A549 (cell line): ENCODE measurements around the gene ACER2. TPM values are rescaled to one million over a fixed set of nuclear protein-coding genes. Genes with fewer than 3 reads are reported as not detected.

ENCODE experiments used
- ATAC-seq, 2 experiments: fragments of 200-7000 bp in 1 of 2; fragments of >200 bp in 1 of 2; cut with Nextera tagmentation in 1 of 2; cut with Tn5 transposase in 1 of 2; 3 replicates each; pipeline versions ENCODE4 v1.8.0 to v1.9.1; 2018 to 2020; ENCODE audit warnings: mild to moderate bottlenecking in 1 of 2, moderate library complexity in 1 of 2
- CTCF ChIA-PET: fragments of 300-600 bp; sonication (Branson Sonifier 250); formaldehyde crosslinking; extraction: SDS; loops from one replicate; lab custom pipeline; 2021; ENCODE audit warnings: antibody characterized with exemption, inconsistent platforms; lab: Yijun Ruan, JAX
- POLR2A ChIA-PET: fragments of 350-600 bp; formaldehyde crosslinking; extraction: SDS; loops from one replicate; lab custom pipeline; 2021; ENCODE audit warnings: antibody characterized with exemption, inconsistent platforms; lab: Yijun Ruan, JAX
- DNase-seq, 2 experiments: peaks; one replicate each; pipeline versions ENCODE4 v3.0.0 to v3.0.0-alpha.2; 2011 to 2016; ENCODE audit warnings: low read depth in 1 of 2, low spot score in 1 of 2
- FAIRE-seq: peaks from 2 replicates; lab custom pipeline; 2011; peaks lifted over from hg19 to GRCh38; lab: Jason Lieb, UNC
- H3K27ac ChIP-seq, 2 experiments: fragments of >200 bp; sonication (Bioruptor Twin); formaldehyde crosslinking; 3 replicates each; pipeline ENCODE4 v1.5.1; 2016 to 2017
- H3K4me1 ChIP-seq: fragments of >200 bp; sonication (Bioruptor Twin); formaldehyde crosslinking; 3 replicates; pipeline ENCODE4 v1.6.1; 2016
- H3K4me2 ChIP-seq: fragments of >200 bp; sonication (Bioruptor Twin); formaldehyde crosslinking; 3 replicates; pipeline ENCODE4 v1.6.1; 2016
- H3K4me3 ChIP-seq: fragments of >200 bp; sonication (Bioruptor Twin); formaldehyde crosslinking; 3 replicates; pipeline ENCODE4 v1.5.1; 2016
- H3K9me3 ChIP-seq: fragments of >200 bp; sonication (Bioruptor Twin); formaldehyde crosslinking; 3 replicates; pipeline ENCODE4 v1.6.1; 2016
- ATOH8 ChIP-seq: fragments of 250-450 bp; sonication (Bioruptor Pico); IDR thresholded peaks from 2 replicates; pipeline ENCODE4 v1.5.0; 2020; ENCODE audit warnings: low read depth, mild to moderate bottlenecking, moderate library complexity
- CTCF ChIP-seq: fragments of >200 bp; sonication (Bioruptor Twin); formaldehyde crosslinking; IDR thresholded peaks from 3 replicates; pipeline ENCODE4 v1.5.1; 2016
- E2F6 ChIP-seq: IDR thresholded peaks from 2 replicates; pipeline ENCODE4 v1.6.1; 2012; ENCODE audit warnings: low read depth, borderline replicate concordance
- EHMT2 ChIP-seq: fragments of 200-600 bp; sonication (generic); IDR thresholded peaks from 2 replicates; pipeline ENCODE4 v1.6.1; 2016; ENCODE audit warnings: antibody characterized with exemption, low read depth, mild to moderate bottlenecking, moderate library complexity
- FOXS1 ChIP-seq: fragments of 250-450 bp; sonication (Bioruptor Pico); IDR thresholded peaks from 2 replicates; pipeline ENCODE4 v1.5.0; 2020; ENCODE audit warnings: mild to moderate bottlenecking, moderate library complexity
- HEYL ChIP-seq: fragments of 250-450 bp; sonication (Bioruptor Pico); IDR thresholded peaks from 2 replicates; pipeline ENCODE4 v1.8.0; 2021; ENCODE audit warnings: mild to moderate bottlenecking, moderate library complexity
- KDM5A ChIP-seq: fragments of 200-600 bp; sonication (generic); IDR thresholded peaks from 2 replicates; pipeline ENCODE4 v1.6.1; 2016; ENCODE audit warnings: antibody characterized with exemption, mild to moderate bottlenecking
- MYC ChIP-seq: IDR thresholded peaks from 2 replicates; pipeline ENCODE4 v1.6.1; 2012; ENCODE audit warnings: mild to moderate bottlenecking, inconsistent platforms, low read length, improper control_type of control experiment, borderline replicate concordance
- NPAS2 ChIP-seq: fragments of 250-450 bp; sonication (Bioruptor Pico); IDR thresholded peaks from 2 replicates; pipeline ENCODE4 v1.8.0; 2022; ENCODE audit warnings: mild to moderate bottlenecking, moderate library complexity, borderline replicate concordance
- PHF8 ChIP-seq: fragments of 200-600 bp; sonication (generic); IDR thresholded peaks from 2 replicates; pipeline ENCODE4 v1.6.1; 2016; ENCODE audit warnings: low read depth, mild to moderate bottlenecking, antibody characterized with exemption, moderate library complexity, borderline replicate concordance
- SMC3 ChIP-seq: fragments of >200 bp; sonication (Bioruptor Twin); formaldehyde crosslinking; IDR thresholded peaks from 3 replicates; pipeline ENCODE4 v1.6.1; 2018; ENCODE audit warnings: inconsistent platforms
- SREBF2 ChIP-seq: fragments of 450-650 bp; IDR thresholded peaks from 2 replicates; pipeline ENCODE4 v1.6.1; 2014; ENCODE audit warnings: mild to moderate bottlenecking, moderate library complexity
- TFCP2L1 ChIP-seq: fragments of 250-450 bp; sonication (Bioruptor Pico); IDR thresholded peaks from 2 replicates; pipeline ENCODE4 v1.5.0; 2021; ENCODE audit warnings: mild to moderate bottlenecking
- ZSCAN20 ChIP-seq: fragments of 250-450 bp; sonication (Bioruptor Pico); IDR thresholded peaks from 2 replicates; pipeline ENCODE4 v1.8.0; 2022; ENCODE audit warnings: mild to moderate bottlenecking, moderate library complexity
- WGBS: methylation state at CpG from one replicate; pipeline ENCODE4 v1.1.6; 2017; ENCODE audit errors: missing lambda C conversion rate; 5-methylcytosine and 5-hydroxymethylcytosine counted together
- polyA plus RNA-seq, 4 experiments: library from polyadenylated mRNA; depleted of rRNA in 3 of 4; stranded (reverse); fragments of >200 nt; fragmentation: RNase III in 1 of 4; extraction: RNeasy Plus Mini Kit Qiagen cat#74134 plus additional on column Dnase treatment in 1 of 4; gene quantifications; 2 replicates in 3 of 4; 3 replicates in 1 of 4; pipeline ENCODE4 v1.2.3, GENCODE V29; 2011 to 2017
- TF ChIP-seq, protein P1 (sequence below): fragments of 200-600 bp; sonication (generic); IDR thresholded peaks from 2 replicates; pipeline ENCODE4 v1.6.1; 2016; ENCODE audit warnings: antibody characterized with exemption, mild to moderate bottlenecking, moderate library complexity
- TF ChIP-seq, protein P2 (sequence below): fragments of >200 bp; sonication (Bioruptor Twin); formaldehyde crosslinking; IDR thresholded peaks from 3 replicates; pipeline ENCODE4 v1.6.1; 2016

The ACER2 gene
- polyA plus RNA-seq, 2 of the 4 experiments (the other 2 are of a cell fraction) = 1.1 to 3.7 TPM

DNA sequence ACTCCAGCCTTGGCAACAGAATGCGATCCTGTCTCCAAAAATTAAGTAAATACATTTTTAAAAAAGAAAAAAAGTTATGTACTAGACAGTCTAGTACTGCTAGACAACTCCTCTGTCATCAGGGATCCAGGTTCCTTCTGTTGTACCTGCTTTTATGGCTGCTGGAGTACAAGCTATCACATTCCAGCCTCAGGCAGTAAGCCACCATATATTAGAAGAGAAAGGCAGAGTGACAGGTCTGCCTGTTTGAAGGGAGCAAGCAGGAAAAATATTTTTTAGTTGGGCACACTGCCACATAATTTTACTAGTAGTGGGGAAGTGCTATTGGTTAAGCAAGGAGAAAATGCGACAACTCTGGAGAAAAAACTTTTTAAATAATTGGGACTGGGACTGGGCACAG, 39.7 kb upstream of the ACER2 start:
- no peak for DNase-seq
- Histone ChIP-seq H3K4me1 (peaks cover 4% of the 10 kb centered on the region; the same call in 2 of the 3 replicates), H3K27ac (no peak overlapping the region), H3K4me2 (no peak overlapping the region), H3K4me3 (no peak overlapping the region), H3K9me3 (no peaks in the 10 kb centered on the region)
- ATAC-seq = no peak
- ChIA-PET CTCF (no interaction called here), POLR2A (interaction anchor here (0.6 kb wide), 1 partner anchor 11 kb away, joined by 3 read pairs; the partner anchor contains the start of gene RPS6)
- 99% methylated on average over 2 of the region's 2 CpGs for WGBS
- TF ChIP-seq HEYL (CRISPR knock-in tag) = no peak
- TF ChIP-seq EHMT2 = no peak
- TF ChIP-seq ATOH8 (CRISPR knock-in tag) = no peak
- no peak for TF ChIP-seq SMC3
- no peak for TF ChIP-seq SREBF2
- TF ChIP-seq CTCF = no peak
- TF ChIP-seq ZSCAN20 (CRISPR knock-in tag) = no peak
- FAIRE-seq = no peak

DNA sequence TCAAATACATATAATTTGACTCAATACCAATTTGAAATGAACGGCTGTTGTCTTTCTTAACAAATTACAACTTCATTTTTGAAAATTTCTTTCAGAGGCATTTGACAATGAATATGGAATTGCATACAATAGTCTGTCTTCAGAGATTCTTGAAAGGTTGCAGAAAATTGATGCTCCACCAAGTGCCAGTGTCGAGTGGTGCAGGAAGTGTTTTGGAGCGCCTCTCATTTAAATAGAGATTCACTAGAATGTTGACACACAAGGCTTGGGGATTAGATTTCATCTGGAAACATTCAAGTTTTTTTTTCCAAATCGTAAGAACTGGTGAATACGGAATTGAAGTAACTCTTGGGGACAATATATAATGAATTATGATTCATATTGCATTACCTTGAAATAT, 36.9 kb upstream of the ACER2 start:
- peak in 1 of 2 experiments; percentile 48 for DNase-seq
- Histone ChIP-seq H3K4me1 (peaks cover 23% of the 10 kb centered on the region; the same call in 2 of the 3 replicates), H3K9me3 (no peaks in the 10 kb centered on the region), H3K4me3 (no peak overlapping the region), H3K4me2 (no peak overlapping the region)
- peak; percentile 72 to 83 for ATAC-seq
- CTCF ChIA-PET = interaction anchor here (0.7 to 2.2 kb wide), 4 partner anchors 39 to 323 kb away, joined by 3 to 8 read pairs (median 4); partner anchors contain the start of gene RRAGA
- 54% methylated on average over 5 of the region's 5 CpGs for WGBS
- TF ChIP-seq ATOH8 (CRISPR knock-in tag) = no peak
- TF ChIP-seq, all 56 proteins: peak for 0
- POLR2A ChIA-PET = no interaction called here
- no peak overlapping the region for H3K27ac ChIP-seq
- no peak for FAIRE-seq

GRCh38 chr9:19372567-19372966, 36.2 kb upstream of the ACER2 start:
- WGBS = 83% methylated on average over 8 of the region's 8 CpGs
- no peak for DNase-seq
- Histone ChIP-seq H3K4me2 (no peak overlapping the region), H3K4me1 (peaks cover 29% of the 10 kb centered on the region; the same call in 2 of the 3 replicates), H3K27ac (no peak overlapping the region), H3K9me3 (no peaks in the 10 kb centered on the region), H3K4me3 (no peak overlapping the region)
- FAIRE-seq = no peak
- TF ChIP-seq MYC = no peak
- no peak for TF ChIP-seq FOXS1 (CRISPR knock-in tag)
- TF ChIP-seq, protein P1, sequence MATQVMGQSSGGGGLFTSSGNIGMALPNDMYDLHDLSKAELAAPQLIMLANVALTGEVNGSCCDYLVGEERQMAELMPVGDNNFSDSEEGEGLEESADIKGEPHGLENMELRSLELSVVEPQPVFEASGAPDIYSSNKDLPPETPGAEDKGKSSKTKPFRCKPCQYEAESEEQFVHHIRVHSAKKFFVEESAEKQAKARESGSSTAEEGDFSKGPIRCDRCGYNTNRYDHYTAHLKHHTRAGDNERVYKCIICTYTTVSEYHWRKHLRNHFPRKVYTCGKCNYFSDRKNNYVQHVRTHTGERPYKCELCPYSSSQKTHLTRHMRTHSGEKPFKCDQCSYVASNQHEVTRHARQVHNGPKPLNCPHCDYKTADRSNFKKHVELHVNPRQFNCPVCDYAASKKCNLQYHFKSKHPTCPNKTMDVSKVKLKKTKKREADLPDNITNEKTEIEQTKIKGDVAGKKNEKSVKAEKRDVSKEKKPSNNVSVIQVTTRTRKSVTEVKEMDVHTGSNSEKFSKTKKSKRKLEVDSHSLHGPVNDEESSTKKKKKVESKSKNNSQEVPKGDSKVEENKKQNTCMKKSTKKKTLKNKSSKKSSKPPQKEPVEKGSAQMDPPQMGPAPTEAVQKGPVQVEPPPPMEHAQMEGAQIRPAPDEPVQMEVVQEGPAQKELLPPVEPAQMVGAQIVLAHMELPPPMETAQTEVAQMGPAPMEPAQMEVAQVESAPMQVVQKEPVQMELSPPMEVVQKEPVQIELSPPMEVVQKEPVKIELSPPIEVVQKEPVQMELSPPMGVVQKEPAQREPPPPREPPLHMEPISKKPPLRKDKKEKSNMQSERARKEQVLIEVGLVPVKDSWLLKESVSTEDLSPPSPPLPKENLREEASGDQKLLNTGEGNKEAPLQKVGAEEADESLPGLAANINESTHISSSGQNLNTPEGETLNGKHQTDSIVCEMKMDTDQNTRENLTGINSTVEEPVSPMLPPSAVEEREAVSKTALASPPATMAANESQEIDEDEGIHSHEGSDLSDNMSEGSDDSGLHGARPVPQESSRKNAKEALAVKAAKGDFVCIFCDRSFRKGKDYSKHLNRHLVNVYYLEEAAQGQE = no peak
- TF ChIP-seq NPAS2 (CRISPR knock-in tag) = no peak
- no peak for TF ChIP-seq E2F6
- TF ChIP-seq ATOH8 (CRISPR knock-in tag) = no peak
- no peak for TF ChIP-seq KDM5A
- TF ChIP-seq, protein P2, sequence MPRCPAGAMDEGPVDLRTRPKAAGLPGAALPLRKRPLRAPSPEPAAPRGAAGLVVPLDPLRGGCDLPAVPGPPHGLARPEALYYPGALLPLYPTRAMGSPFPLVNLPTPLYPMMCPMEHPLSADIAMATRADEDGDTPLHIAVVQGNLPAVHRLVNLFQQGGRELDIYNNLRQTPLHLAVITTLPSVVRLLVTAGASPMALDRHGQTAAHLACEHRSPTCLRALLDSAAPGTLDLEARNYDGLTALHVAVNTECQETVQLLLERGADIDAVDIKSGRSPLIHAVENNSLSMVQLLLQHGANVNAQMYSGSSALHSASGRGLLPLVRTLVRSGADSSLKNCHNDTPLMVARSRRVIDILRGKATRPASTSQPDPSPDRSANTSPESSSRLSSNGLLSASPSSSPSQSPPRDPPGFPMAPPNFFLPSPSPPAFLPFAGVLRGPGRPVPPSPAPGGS = no peak
- no peak for TF ChIP-seq ZSCAN20 (CRISPR knock-in tag)
- no peak for TF ChIP-seq TFCP2L1 (CRISPR knock-in tag)
- TF ChIP-seq PHF8 = no peak
- POLR2A ChIA-PET = no interaction called here
- ATAC-seq = peak in 1 of 2 experiments; percentile 39; a peak in 3 of 6 replicates
- CTCF ChIA-PET = interaction anchor here (0.7 kb wide), 1 partner anchor 38 kb away, joined by 3 read pairs; no protein-coding TSS in a partner anchor
